C4-2B (cell line): ENCODE measurements around the gene VPS13A.

Experiments used
- ZFX ChIP-seq: fragments of 450-650 bp; IDR thresholded peaks from 2 replicates; pipeline ENCODE4 v1.6.1; 2017
- TF ChIP-seq, protein P1 (sequence below): fragments of 450-650 bp; conservative IDR thresholded peaks from 2 replicates; pipeline ENCODE4 v1.5.1; 2017; ENCODE audit warnings: mild to moderate bottlenecking

GRCh38 chr9:77212801-77213200 is 35.5 kb downstream of the VPS13A start:
- TF ChIP-seq, protein P1, sequence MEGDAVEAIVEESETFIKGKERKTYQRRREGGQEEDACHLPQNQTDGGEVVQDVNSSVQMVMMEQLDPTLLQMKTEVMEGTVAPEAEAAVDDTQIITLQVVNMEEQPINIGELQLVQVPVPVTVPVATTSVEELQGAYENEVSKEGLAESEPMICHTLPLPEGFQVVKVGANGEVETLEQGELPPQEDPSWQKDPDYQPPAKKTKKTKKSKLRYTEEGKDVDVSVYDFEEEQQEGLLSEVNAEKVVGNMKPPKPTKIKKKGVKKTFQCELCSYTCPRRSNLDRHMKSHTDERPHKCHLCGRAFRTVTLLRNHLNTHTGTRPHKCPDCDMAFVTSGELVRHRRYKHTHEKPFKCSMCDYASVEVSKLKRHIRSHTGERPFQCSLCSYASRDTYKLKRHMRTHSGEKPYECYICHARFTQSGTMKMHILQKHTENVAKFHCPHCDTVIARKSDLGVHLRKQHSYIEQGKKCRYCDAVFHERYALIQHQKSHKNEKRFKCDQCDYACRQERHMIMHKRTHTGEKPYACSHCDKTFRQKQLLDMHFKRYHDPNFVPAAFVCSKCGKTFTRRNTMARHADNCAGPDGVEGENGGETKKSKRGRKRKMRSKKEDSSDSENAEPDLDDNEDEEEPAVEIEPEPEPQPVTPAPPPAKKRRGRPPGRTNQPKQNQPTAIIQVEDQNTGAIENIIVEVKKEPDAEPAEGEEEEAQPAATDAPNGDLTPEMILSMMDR: no peak
- no peak for TF ChIP-seq ZFX
